Stomach (tissue), 4 donors: ENCODE measurements around the gene RRAS2.

ENCODE experiments used
- POLR2AphosphoS5 ChIP-seq, 3 donors: sonication (generic); formaldehyde crosslinking; IDR thresholded peaks; one replicate each; pipeline ENCODE4 v1.6.1; 2016; ENCODE audit warnings: antibody characterized with exemption in 3 of 3
- TF ChIP-seq, protein P1 (sequence below), 7 experiments: fragments of 450-650 bp in 4 of 7; fragments of 200-600 bp in 3 of 7; sonication (generic) in 3 of 7; IDR thresholded peaks; one replicate each; pipeline ENCODE4 v1.5.1; 2016 to 2019; ENCODE audit warnings: antibody characterized with exemption in 7 of 7, control low read depth in 2 of 7, mild to moderate bottlenecking in 1 of 7

DNA sequence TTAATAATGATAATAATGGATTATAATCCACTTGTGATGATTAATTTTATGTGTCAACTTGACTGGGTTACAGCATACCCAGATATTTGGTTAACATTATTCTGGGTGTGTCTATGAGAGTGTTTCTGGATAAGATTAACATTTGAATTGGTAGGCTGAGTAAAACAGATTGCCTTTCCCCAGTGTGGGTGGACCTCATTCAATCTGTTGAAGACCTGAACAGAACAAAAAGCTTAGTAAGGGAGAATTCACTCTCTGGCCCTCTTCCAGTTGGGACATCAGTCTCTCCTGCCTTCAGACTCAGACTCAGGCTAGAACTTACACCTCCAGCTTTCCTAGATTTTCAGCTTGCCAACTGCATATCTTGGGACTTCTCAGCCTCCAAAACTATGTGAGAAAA, 37.3 kb upstream of the RRAS2 start:
- no peak for TF ChIP-seq POLR2AphosphoS5 (IDR thresholded peaks at IDR 0.05)
- TF ChIP-seq, protein P1, sequence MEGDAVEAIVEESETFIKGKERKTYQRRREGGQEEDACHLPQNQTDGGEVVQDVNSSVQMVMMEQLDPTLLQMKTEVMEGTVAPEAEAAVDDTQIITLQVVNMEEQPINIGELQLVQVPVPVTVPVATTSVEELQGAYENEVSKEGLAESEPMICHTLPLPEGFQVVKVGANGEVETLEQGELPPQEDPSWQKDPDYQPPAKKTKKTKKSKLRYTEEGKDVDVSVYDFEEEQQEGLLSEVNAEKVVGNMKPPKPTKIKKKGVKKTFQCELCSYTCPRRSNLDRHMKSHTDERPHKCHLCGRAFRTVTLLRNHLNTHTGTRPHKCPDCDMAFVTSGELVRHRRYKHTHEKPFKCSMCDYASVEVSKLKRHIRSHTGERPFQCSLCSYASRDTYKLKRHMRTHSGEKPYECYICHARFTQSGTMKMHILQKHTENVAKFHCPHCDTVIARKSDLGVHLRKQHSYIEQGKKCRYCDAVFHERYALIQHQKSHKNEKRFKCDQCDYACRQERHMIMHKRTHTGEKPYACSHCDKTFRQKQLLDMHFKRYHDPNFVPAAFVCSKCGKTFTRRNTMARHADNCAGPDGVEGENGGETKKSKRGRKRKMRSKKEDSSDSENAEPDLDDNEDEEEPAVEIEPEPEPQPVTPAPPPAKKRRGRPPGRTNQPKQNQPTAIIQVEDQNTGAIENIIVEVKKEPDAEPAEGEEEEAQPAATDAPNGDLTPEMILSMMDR (IDR thresholded peaks at IDR 0.05), result no peak
